ENCODE data around the gene AURKA. TPM values are rescaled to one million over a fixed set of nuclear protein-coding genes. Genes with fewer than 3 reads are reported as not detected.
"Not testable (repeated sequence)": the region's sequence is repeated elsewhere in the genome, so short reads cannot be mapped to it uniquely, and the experiment has no call there.

The AURKA gene
- total RNA-seq, 2 donors from 2014 or later: 0.92 to 1.0 TPM

- no peak overlapping the region for H3K4me3 Mint-ChIP-seq
- ATAC-seq: no peak
- no peaks in the 10 kb centered on the region for H3K27me3 Mint-ChIP-seq
- no peak overlapping the region for H3K27ac Mint-ChIP-seq
- H3K36me3 Mint-ChIP-seq (ENCODE audit: low read depth): peaks cover 9% of the 10 kb centered on the region
- no peak for DNase-seq
- peaks cover 24% of the 10 kb centered on the region for H3K4me1 Mint-ChIP-seq
- no peaks in the 10 kb centered on the region for H3K9me3 ChIP-seq (ENCODE audit: control insufficient read depth, low read length, poor library complexity, severe bottlenecking)
Measured at GRCh38 chr20:56393653-56394052, 1.6 kb upstream of the AURKA start.

DNA sequence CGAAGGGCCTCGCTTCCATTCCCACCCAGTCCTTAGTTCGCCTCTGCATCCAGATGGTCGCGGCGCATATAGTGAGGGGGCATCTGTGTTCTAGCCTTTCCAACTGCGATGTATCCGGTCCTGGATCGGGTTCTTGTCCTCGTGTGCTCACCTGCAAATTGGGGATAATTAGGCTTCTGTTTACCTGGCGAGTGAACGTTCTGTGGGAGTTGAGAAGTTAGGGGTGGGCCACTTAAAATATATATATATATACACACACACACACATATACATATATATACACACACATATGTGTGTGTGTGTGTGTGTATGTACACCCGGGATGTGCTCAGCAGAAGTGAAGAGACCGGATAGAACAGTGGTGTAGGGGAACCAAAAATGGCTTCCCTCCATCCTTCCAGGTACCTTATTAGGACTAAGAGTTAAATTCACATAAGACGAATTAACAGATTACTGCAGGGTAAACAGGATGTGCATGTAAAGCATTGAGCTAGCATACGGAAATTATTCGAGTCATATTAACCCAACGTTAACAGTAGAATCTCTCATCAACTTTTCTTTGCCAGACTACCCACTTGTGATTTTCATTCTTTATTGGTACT is 967 bp upstream of the AURKA start:
- peak; percentile 18 for ATAC-seq
- DNase-seq: no peak

GRCh38 chr20:56391596-56392131 is 351 bp downstream of the AURKA start:
- no peak for DNase-seq
- H3K9me3 ChIP-seq (ENCODE audit: control insufficient read depth, low read length, poor library complexity, severe bottlenecking): no peaks in the 10 kb centered on the region
- H3K36me3 Mint-ChIP-seq (ENCODE audit: low read depth): peaks cover 6% of the 10 kb centered on the region
- H3K4me3 Mint-ChIP-seq: no peak overlapping the region
- peak; percentile 19 for ATAC-seq
- no peaks in the 10 kb centered on the region for H3K27me3 Mint-ChIP-seq
- peaks cover 22% of the 10 kb centered on the region for H3K4me1 Mint-ChIP-seq
- no peak overlapping the region for H3K27ac Mint-ChIP-seq

More for the DNA sequence above, 967 bp upstream of the AURKA start:
- no peaks in the 10 kb centered on the region for H3K27me3 Mint-ChIP-seq
- H3K9me3 ChIP-seq (ENCODE audit: control insufficient read depth, low read length, poor library complexity, severe bottlenecking): no peaks in the 10 kb centered on the region
- H3K4me3 Mint-ChIP-seq: no peak overlapping the region
- H3K27ac Mint-ChIP-seq: no peak overlapping the region
- peaks cover 9% of the 10 kb centered on the region for H3K36me3 Mint-ChIP-seq (ENCODE audit: low read depth)
- peaks cover 24% of the 10 kb centered on the region for H3K4me1 Mint-ChIP-seq

DNA sequence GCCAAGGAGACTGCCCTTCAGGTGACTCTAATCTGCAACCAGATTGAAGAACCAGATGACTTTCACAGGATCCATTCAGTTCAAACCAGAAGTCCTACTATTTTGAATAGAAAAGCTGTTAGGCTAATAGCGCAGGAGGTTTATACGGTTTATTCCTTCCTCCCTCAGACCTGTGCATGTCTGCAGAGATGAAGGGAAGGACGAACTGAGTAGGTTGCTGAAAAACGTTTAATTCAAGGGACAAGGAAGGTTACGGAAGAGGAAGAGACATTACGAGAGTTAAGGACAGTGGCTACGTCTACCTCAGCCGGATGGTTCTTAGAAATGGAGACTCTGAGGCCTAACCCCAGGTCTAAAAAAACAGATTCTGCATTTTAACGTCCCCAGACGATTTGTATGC is 978 bp downstream of the AURKA start:
- Mint-ChIP-seq H3K4me1 (peaks cover 22% of the 10 kb centered on the region), H3K4me3 (no peak overlapping the region), H3K36me3 (ENCODE audit: low read depth) (peaks cover 6% of the 10 kb centered on the region), H3K27me3 (no peaks in the 10 kb centered on the region), H3K27ac (no peak overlapping the region)
- ATAC-seq (no peak), DNase-seq (no peak)
- no peaks in the 10 kb centered on the region for H3K9me3 ChIP-seq (ENCODE audit: control insufficient read depth, low read length, poor library complexity, severe bottlenecking)

DNA sequence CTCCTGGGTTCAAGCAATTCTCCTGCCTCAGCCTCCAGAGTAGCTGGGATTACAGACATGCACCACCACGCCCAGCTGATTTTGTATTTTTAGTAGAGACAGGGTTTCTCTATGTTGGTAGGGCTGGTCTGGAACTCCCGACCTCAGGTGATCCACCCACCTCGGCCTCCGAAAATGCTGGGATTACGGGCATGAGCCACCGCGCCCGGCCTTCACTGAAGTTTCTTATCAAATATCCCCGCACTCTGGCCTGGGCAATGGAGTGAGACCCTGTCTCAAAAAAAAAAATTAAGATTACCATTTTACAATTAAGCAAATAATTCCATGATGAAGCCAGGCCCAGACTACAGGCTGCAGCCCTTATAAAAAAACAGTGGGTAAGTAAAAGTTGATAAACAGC is 1.6 kb downstream of the AURKA start:
- H3K4me1 Mint-ChIP-seq: peaks cover 22% of the 10 kb centered on the region
- H3K36me3 Mint-ChIP-seq (ENCODE audit: low read depth); DNase-seq; H3K4me3 Mint-ChIP-seq; ATAC-seq; H3K27me3 Mint-ChIP-seq; H3K27ac Mint-ChIP-seq; H3K9me3 ChIP-seq (ENCODE audit: control insufficient read depth, low read length, poor library complexity, severe bottlenecking): not testable (repeated sequence)

DNA sequence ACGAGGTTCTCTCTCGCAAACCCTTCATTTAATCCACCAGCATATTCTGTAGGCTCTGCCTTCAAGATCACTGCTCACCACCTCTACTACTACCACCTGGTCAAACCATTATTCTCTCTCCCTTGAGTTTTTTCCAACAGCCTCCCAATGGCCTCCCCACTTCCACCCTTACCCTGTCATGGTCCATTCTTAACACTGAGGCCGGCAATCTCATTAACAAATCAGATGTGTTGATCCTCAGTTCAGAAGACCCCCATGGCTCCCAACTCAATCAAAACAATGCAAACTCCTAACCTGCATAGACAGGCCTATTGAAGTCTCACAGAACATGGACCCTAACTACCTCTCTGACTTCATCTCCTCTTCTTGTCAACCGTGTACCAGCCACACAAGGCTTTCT is 2.2 kb downstream of the AURKA start:
- Mint-ChIP-seq H3K4me1 (peaks cover 20% of the 10 kb centered on the region), H3K4me3 (no peak overlapping the region), H3K36me3 (ENCODE audit: low read depth) (peaks cover 8% of the 10 kb centered on the region), H3K27ac (no peak overlapping the region), H3K27me3 (no peaks in the 10 kb centered on the region)
- DNase-seq (no peak), ATAC-seq (no peak)
- no peaks in the 10 kb centered on the region for H3K9me3 ChIP-seq (ENCODE audit: control insufficient read depth, low read length, poor library complexity, severe bottlenecking)

- H3K9me3 ChIP-seq (ENCODE audit: control insufficient read depth, low read length, poor library complexity, severe bottlenecking): no peaks in the 10 kb centered on the region
- DNase-seq: no peak
- no peaks in the 10 kb centered on the region for H3K27me3 Mint-ChIP-seq
- H3K36me3 Mint-ChIP-seq (ENCODE audit: low read depth): peaks cover 9% of the 10 kb centered on the region
- ATAC-seq: no peak
- peaks cover 15% of the 10 kb centered on the region for H3K4me1 Mint-ChIP-seq
- no peak overlapping the region for H3K27ac Mint-ChIP-seq
- no peak overlapping the region for H3K4me3 Mint-ChIP-seq
Measured at GRCh38 chr20:56388882-56389281, 3.1 kb downstream of the AURKA start.

- Mint-ChIP-seq H3K4me1 (peaks cover 13% of the 10 kb centered on the region), H3K27ac (peak overlapping the region; percentile 70)
- ATAC-seq: no peak
Measured at GRCh38 chr20:56386219-56386618, 5.8 kb downstream of the AURKA start.

GRCh38 chr20:56385130-56385529 is 6.9 kb downstream of the AURKA start:
- Mint-ChIP-seq H3K27ac (no peak overlapping the region), H3K36me3 (ENCODE audit: low read depth) (peaks cover 9% of the 10 kb centered on the region), H3K27me3 (no peaks in the 10 kb centered on the region), H3K4me3 (no peak overlapping the region), H3K4me1 (peaks cover 10% of the 10 kb centered on the region)
- no peak for ATAC-seq
- H3K9me3 ChIP-seq (ENCODE audit: control insufficient read depth, low read length, poor library complexity, severe bottlenecking): no peaks in the 10 kb centered on the region
- no peak for DNase-seq

More at GRCh38 chr20:56386219-56386618, 5.8 kb downstream of the AURKA start:
- no peak for DNase-seq
- Mint-ChIP-seq H3K4me3 (no peak overlapping the region), H3K27me3 (no peaks in the 10 kb centered on the region), H3K36me3 (ENCODE audit: low read depth) (peaks cover 9% of the 10 kb centered on the region)
- H3K9me3 ChIP-seq (ENCODE audit: control insufficient read depth, low read length, poor library complexity, severe bottlenecking): no peaks in the 10 kb centered on the region

DNA sequence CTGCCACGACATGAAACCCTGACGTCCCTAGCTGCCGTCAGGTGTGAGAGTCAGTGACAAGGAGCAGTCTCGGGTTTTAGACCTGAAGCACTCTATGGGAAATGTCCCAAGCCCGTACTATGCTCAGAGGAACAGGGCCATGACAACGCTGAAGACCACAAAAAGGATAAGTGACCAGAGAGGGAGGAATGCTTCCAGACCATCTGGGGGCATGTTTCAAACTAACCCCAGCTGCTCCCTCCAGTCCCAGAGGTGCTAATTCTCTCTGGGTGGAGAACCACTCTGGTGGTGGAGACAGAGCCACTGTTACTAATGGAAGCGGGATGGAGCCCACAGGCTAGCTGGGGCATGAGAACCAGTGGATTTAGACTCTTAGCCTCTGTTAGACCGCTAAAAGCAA is 8.7 kb downstream of the AURKA start:
- H3K4me3 Mint-ChIP-seq: no peak overlapping the region
- peaks cover 4% of the 10 kb centered on the region for H3K4me1 Mint-ChIP-seq
- H3K27me3 Mint-ChIP-seq: no peaks in the 10 kb centered on the region
- ATAC-seq (no peak), DNase-seq (no peak)
- H3K27ac Mint-ChIP-seq: no peak overlapping the region
- no peaks in the 10 kb centered on the region for H3K9me3 ChIP-seq (ENCODE audit: control insufficient read depth, low read length, poor library complexity, severe bottlenecking)
- peaks cover 3% of the 10 kb centered on the region for H3K36me3 Mint-ChIP-seq (ENCODE audit: low read depth)

GRCh38 chr20:56382696-56383095 is 9.3 kb downstream of the AURKA start:
- Mint-ChIP-seq H3K4me3 (no peak overlapping the region), H3K4me1 (peaks cover 4% of the 10 kb centered on the region), H3K27me3 (no peaks in the 10 kb centered on the region), H3K36me3 (ENCODE audit: low read depth) (peaks cover 3% of the 10 kb centered on the region), H3K27ac (no peak overlapping the region)
- DNase-seq (no peak), ATAC-seq (no peak)
- no peaks in the 10 kb centered on the region for H3K9me3 ChIP-seq (ENCODE audit: control insufficient read depth, low read length, poor library complexity, severe bottlenecking)

GRCh38 chr20:56381501-56381900 is 10.5 kb downstream of the AURKA start:
- Mint-ChIP-seq H3K36me3 (ENCODE audit: low read depth) (peaks cover 3% of the 10 kb centered on the region), H3K4me3 (no peak overlapping the region), H3K27me3 (no peaks in the 10 kb centered on the region), H3K4me1 (peaks cover 4% of the 10 kb centered on the region), H3K27ac (no peak overlapping the region)
- no peak for ATAC-seq
- no peak for DNase-seq
- H3K9me3 ChIP-seq (ENCODE audit: control insufficient read depth, low read length, poor library complexity, severe bottlenecking): no peaks in the 10 kb centered on the region

- H3K36me3 Mint-ChIP-seq (ENCODE audit: low read depth): peaks cover 3% of the 10 kb centered on the region
- H3K27ac Mint-ChIP-seq: no peak overlapping the region
- H3K4me1 Mint-ChIP-seq: peaks cover 8% of the 10 kb centered on the region
- ATAC-seq (no peak), DNase-seq (no peak)
- no peaks in the 10 kb centered on the region for H3K27me3 Mint-ChIP-seq
- H3K4me3 Mint-ChIP-seq: no peak overlapping the region
- no peaks in the 10 kb centered on the region for H3K9me3 ChIP-seq (ENCODE audit: control insufficient read depth, low read length, poor library complexity, severe bottlenecking)
Measured at GRCh38 chr20:56380375-56380774, 11.6 kb downstream of the AURKA start.

DNA sequence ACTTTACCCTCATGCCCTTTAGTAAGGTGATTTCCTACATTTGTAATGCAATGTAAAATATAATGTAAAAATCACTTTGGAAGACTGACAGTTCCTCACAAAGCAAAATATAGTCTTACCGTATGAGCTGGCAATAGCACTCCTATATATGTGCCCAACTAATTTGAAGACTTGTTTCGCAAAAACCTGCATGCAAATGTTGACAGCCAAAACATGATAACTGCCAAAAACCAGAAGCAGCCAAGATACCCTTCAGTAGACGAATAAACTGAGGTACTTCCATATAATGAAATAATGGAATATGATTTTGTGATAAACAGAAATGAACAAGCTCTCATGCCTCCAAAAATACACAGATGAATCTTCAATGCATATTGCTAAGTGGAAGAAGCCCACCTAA is 13.6 kb downstream of the AURKA start:
- H3K27ac Mint-ChIP-seq: no peak overlapping the region
- no peak for DNase-seq
- no peaks in the 10 kb centered on the region for H3K9me3 ChIP-seq (ENCODE audit: control insufficient read depth, low read length, poor library complexity, severe bottlenecking)
- no peak for ATAC-seq
- no peaks in the 10 kb centered on the region for H3K27me3 Mint-ChIP-seq
- peaks cover 8% of the 10 kb centered on the region for H3K4me1 Mint-ChIP-seq
- no peaks in the 10 kb centered on the region for H3K36me3 Mint-ChIP-seq (ENCODE audit: low read depth)
- H3K4me3 Mint-ChIP-seq: no peak overlapping the region
